IgD-negative memory B cell (primary cell): Measurements from ENCODE around the gene CABS1. TPM values are rescaled to one million over a fixed set of nuclear protein-coding genes. Genes with fewer than 3 reads are reported as not detected.

Experiments used
- H3K27ac Mint-ChIP-seq, 3 donors: one replicate each; pipeline ENCODE4 v1.8.0; 2020 to 2022; ENCODE audit warnings: mild to moderate bottlenecking in 3 of 3, mixed read lengths in 3 of 3, moderate library complexity in 1 of 3
- H3K27me3 Mint-ChIP-seq: one replicate; pipeline ENCODE4 v1.8.0; 2021; ENCODE audit warnings: mixed read lengths
- H3K36me3 Mint-ChIP-seq: one replicate; pipeline ENCODE4 v1.8.0; 2020; ENCODE audit warnings: mild to moderate bottlenecking, mixed read lengths
- H3K4me1 Mint-ChIP-seq, 3 donors: one replicate each; pipeline ENCODE4 v1.8.0; 2020 to 2022; ENCODE audit warnings: mixed read lengths in 3 of 3, mild to moderate bottlenecking in 1 of 3
- H3K4me3 Mint-ChIP-seq, 4 donors: one replicate each; pipeline ENCODE4 v1.8.0; 2020 to 2022; ENCODE audit warnings: mild to moderate bottlenecking in 4 of 4, mixed read lengths in 4 of 4, moderate library complexity in 3 of 4
- H3K9me3 Mint-ChIP-seq, 3 donors: one replicate each; pipeline ENCODE4 v1.8.0; 2020 to 2021; ENCODE audit warnings: mixed read lengths in 3 of 3, mild to moderate bottlenecking in 1 of 3
- polyA plus RNA-seq: library from polyadenylated mRNA; unstranded; fragments of 300-500 nt; fragmentation: Illumina TruSeq; gene quantifications from one replicate; pipeline ENCODE4 v1.2.3, GENCODE V29; 2021

Gene CABS1
- not detected for polyA plus RNA-seq

- H3K9me3 Mint-ChIP-seq: peaks cover 0 to 3% (median 1%) of the 10 kb centered on the region in 3 donors
- no peak within 1 kb of the TSS for H3K27ac Mint-ChIP-seq
- no peak within 1 kb of the TSS for H3K4me3 Mint-ChIP-seq
- no peaks in the 10 kb centered on the region for H3K4me1 Mint-ChIP-seq
- H3K27me3 Mint-ChIP-seq: no peaks in the 10 kb centered on the region
- H3K36me3 Mint-ChIP-seq: no peaks in the 10 kb centered on the region
Measured at GRCh38 chr4:70334681-70335080, at the start of gene CABS1. Gene CABS1 (plus strand): TSS chr4:70334981. CDS start chr4:70335040, 59 bp downstream.

- H3K36me3 Mint-ChIP-seq: no peaks in the 10 kb centered on the region
- no peaks in the 10 kb centered on the region for H3K4me1 Mint-ChIP-seq
- H3K4me3 Mint-ChIP-seq: no peak overlapping the region
- H3K27me3 Mint-ChIP-seq: no peaks in the 10 kb centered on the region
- no peak overlapping the region for H3K27ac Mint-ChIP-seq
- peaks cover 0 to 22% (median 1%) of the 10 kb centered on the region in 3 donors for H3K9me3 Mint-ChIP-seq
Measured at GRCh38 chr4:70288651-70289050, 46.1 kb upstream of the CABS1 start.

DNA sequence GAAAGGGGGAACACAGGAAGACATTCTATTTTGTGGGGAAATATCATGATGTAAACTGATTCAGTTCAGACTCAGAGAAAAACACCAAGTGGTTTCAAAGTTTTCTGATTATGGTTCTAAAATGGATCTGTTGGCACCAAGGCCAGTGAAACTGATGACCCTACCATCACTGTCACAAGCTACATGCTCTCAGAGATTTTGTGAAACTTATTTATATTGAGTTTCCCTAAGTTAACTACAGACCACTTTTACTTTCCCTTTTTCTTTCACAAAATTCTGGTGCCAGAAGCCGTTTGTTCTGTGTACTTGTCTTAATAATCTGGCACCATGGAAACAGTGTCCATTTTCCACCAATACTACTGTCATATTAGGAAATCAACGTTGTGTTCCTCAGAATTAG lies 43.4 kb upstream of the CABS1 start:
- no peaks in the 10 kb centered on the region for H3K36me3 Mint-ChIP-seq
- H3K4me3 Mint-ChIP-seq: no peak overlapping the region

DNA sequence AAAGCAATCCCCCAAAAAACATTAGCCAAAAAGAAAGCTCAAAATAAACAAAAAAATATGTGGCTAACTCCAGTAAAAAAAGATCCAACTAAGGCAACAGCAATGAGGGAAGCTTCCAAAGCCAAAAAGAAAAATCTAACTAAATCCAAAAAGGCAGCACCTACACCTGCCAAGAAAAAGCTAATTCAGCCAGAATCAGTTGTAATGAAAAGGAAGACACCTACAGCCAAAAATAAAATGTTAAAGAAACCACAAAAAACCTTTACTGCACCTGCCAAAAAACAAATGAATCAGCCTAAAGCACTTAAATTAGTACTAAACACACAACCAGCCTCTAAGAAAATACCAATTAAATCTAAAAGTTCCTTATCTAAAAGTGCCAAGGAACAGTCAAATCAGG lies 37.2 kb upstream of the CABS1 start:
- Mint-ChIP-seq H3K4me3 (no peak overlapping the region), H3K27ac (no peak overlapping the region), H3K9me3 (no peaks in the 10 kb centered on the region), H3K4me1 (no peaks in the 10 kb centered on the region), H3K36me3 (no peaks in the 10 kb centered on the region), H3K27me3 (no peaks in the 10 kb centered on the region)

More for the DNA sequence above, 43.4 kb upstream of the CABS1 start:
- peaks cover 0 to 11% (median 0%) of the 10 kb centered on the region in 3 donors for H3K9me3 Mint-ChIP-seq
- H3K27ac Mint-ChIP-seq: no peak overlapping the region
- no peaks in the 10 kb centered on the region for H3K4me1 Mint-ChIP-seq
- H3K27me3 Mint-ChIP-seq: no peaks in the 10 kb centered on the region

DNA sequence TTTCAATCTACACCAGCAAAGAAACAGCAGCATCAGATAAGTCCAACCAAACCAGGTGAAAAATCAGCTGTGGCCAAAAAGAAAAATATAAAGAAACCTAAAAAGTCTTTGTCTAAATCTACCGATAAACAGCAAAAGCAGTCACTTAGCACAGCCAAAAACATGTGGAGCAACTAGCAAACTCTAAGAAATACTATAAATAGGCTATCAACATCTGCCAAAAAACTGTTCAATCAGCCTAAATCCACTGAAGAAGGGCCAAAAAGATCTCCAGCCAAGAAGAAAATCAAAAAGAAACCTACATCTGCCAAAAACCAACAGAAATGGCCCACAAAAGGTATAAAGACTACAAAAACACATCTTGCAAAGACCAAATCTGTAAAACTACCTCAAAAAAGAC lies 36.7 kb upstream of the CABS1 start:
- Mint-ChIP-seq H3K27ac (no peak overlapping the region), H3K27me3 (no peaks in the 10 kb centered on the region), H3K4me3 (peak overlapping the region in 1 of 4 donors; percentile 20), H3K9me3 (no peaks in the 10 kb centered on the region), H3K4me1 (no peaks in the 10 kb centered on the region), H3K36me3 (no peaks in the 10 kb centered on the region)

DNA sequence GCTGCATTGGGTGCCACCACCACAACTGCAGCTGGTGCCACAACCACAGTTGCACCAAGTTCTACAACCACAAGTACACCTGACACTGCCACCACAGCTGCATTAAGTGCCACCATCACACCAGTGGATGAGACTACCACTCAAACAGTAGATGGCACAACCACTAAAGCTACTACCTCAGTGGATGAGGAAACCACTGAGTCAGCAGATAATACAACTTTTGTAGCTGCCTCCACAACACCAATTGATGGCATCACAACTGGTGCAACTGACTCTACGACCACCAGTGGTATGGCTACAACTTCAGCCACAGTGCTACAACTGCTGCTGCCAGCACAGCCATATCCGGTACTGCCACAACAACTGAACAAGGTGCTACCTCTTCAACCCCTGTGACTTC lies 35.1 kb upstream of the CABS1 start:
- no peaks in the 10 kb centered on the region for H3K4me1 Mint-ChIP-seq
- no peak overlapping the region for H3K4me3 Mint-ChIP-seq
- no peaks in the 10 kb centered on the region for H3K36me3 Mint-ChIP-seq
- H3K27ac Mint-ChIP-seq: no peak overlapping the region
- no peaks in the 10 kb centered on the region for H3K9me3 Mint-ChIP-seq
- H3K27me3 Mint-ChIP-seq: no peaks in the 10 kb centered on the region

DNA sequence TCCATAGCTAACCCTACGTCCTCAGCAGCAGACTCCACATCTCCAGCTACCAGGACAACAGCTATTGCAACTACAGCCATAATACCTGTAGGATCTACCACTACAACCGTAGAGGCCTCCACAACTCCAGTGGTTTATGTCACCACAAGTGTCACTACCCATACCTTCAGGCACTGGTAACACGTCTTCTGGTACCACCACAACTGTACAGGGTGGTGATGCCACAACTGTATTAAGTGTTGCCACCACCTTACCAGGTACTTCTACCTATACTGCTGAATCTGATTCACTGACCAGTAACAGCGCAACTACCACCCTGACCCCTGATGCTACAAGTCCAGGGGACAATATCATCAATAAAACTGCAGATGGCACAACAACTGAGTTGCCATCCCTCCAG lies 34.6 kb upstream of the CABS1 start:
- no peak overlapping the region for H3K4me3 Mint-ChIP-seq
- H3K27ac Mint-ChIP-seq: no peak overlapping the region
- no peaks in the 10 kb centered on the region for H3K27me3 Mint-ChIP-seq
- no peaks in the 10 kb centered on the region for H3K9me3 Mint-ChIP-seq
- no peaks in the 10 kb centered on the region for H3K4me1 Mint-ChIP-seq
- H3K36me3 Mint-ChIP-seq: no peaks in the 10 kb centered on the region

GRCh38 chr4:70303090-70303489 lies 31.7 kb upstream of the CABS1 start:
- Mint-ChIP-seq H3K4me1 (no peaks in the 10 kb centered on the region), H3K27ac (no peak overlapping the region), H3K36me3 (no peaks in the 10 kb centered on the region), H3K27me3 (no peaks in the 10 kb centered on the region), H3K9me3 (peaks cover 0 to 7% (median 2%) of the 10 kb centered on the region in 3 donors), H3K4me3 (no peak overlapping the region)

GRCh38 chr4:70305601-70306000 lies 29.2 kb upstream of the CABS1 start:
- Mint-ChIP-seq H3K27ac (no peak overlapping the region), H3K9me3 (peaks cover 0 to 11% (median 2%) of the 10 kb centered on the region in 3 donors), H3K27me3 (no peaks in the 10 kb centered on the region), H3K36me3 (no peaks in the 10 kb centered on the region), H3K4me3 (no peak overlapping the region), H3K4me1 (no peaks in the 10 kb centered on the region)

DNA sequence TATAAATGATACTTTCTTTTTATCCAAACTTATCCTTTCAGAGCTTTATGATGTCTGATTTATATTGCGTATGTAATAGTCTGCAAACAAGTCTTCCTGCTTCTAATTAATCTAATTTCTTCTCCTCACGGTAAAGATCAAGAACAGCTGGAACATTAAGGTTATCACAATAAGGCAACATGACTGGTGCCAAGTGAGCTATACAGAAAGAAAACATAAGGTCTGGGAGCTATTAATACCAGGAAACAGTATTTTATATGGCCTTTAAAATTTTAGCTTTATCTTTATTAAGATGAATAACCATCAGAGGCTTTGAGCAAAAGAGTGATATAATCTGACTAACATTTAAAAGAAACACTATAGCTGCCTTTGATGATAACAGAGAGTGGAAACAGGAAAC lies 28.7 kb upstream of the CABS1 start:
- H3K9me3 Mint-ChIP-seq: peaks cover 0 to 11% (median 2%) of the 10 kb centered on the region in 3 donors
- no peak overlapping the region for H3K27ac Mint-ChIP-seq
- no peaks in the 10 kb centered on the region for H3K27me3 Mint-ChIP-seq
- no peaks in the 10 kb centered on the region for H3K36me3 Mint-ChIP-seq
- H3K4me3 Mint-ChIP-seq: no peak overlapping the region
- no peaks in the 10 kb centered on the region for H3K4me1 Mint-ChIP-seq

GRCh38 chr4:70313736-70314135 lies 21.0 kb upstream of the CABS1 start:
- no peak overlapping the region for H3K27ac Mint-ChIP-seq
- H3K27me3 Mint-ChIP-seq: no peaks in the 10 kb centered on the region
- peaks cover 0 to 3% (median 2%) of the 10 kb centered on the region in 3 donors for H3K9me3 Mint-ChIP-seq
- H3K4me1 Mint-ChIP-seq: no peaks in the 10 kb centered on the region
- H3K36me3 Mint-ChIP-seq: no peaks in the 10 kb centered on the region
- H3K4me3 Mint-ChIP-seq: no peak overlapping the region

- Mint-ChIP-seq H3K36me3 (no peaks in the 10 kb centered on the region), H3K4me3 (no peak overlapping the region), H3K27ac (peak overlapping the region in 1 of 3 donors; percentile 69), H3K4me1 (no peaks in the 10 kb centered on the region), H3K27me3 (no peaks in the 10 kb centered on the region), H3K9me3 (peaks cover 0 to 2% (median 0%) of the 10 kb centered on the region in 3 donors)
Measured at GRCh38 chr4:70315928-70316327, 18.9 kb upstream of the CABS1 start.

GRCh38 chr4:70326052-70326451 lies 8.7 kb upstream of the CABS1 start:
- Mint-ChIP-seq H3K9me3 (peaks cover 0 to 4% (median 1%) of the 10 kb centered on the region in 3 donors), H3K27ac (no peak overlapping the region), H3K36me3 (no peaks in the 10 kb centered on the region), H3K4me1 (no peaks in the 10 kb centered on the region), H3K4me3 (no peak overlapping the region), H3K27me3 (no peaks in the 10 kb centered on the region)

GRCh38 chr4:70336043-70336442 lies 1.3 kb downstream of the CABS1 start:
- H3K27ac Mint-ChIP-seq: no peak overlapping the region
- peaks cover 0 to 3% (median 1%) of the 10 kb centered on the region in 3 donors for H3K9me3 Mint-ChIP-seq
- H3K27me3 Mint-ChIP-seq: no peaks in the 10 kb centered on the region
- no peaks in the 10 kb centered on the region for H3K36me3 Mint-ChIP-seq
- no peaks in the 10 kb centered on the region for H3K4me1 Mint-ChIP-seq
- no peak overlapping the region for H3K4me3 Mint-ChIP-seq

DNA sequence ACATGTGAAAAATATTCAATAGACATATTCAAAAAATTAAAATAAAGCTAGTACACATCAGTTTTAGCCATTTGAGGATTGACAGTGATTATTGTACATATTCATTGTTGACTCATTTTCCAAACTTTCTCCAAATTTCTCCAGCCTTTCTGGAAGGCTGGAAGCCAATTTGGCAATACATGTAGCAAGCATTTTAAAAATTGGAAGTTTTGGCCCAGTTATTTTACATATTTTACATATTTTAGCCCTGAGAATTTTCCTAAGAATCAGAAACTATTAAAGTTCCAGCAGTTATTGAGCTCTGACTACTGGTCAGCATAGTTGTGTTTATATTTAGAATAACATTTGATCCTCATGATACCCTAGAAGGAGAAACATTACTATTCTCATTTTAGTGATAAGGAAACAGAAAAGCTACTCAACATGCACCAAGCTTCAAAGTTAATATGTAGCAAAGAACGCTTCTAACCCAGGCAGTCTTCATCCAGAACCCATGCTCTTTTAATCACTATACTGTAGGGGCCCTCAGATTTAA lies 3.2 kb downstream of the CABS1 start:
- peaks cover 0 to 3% (median 1%) of the 10 kb centered on the region in 3 donors for H3K9me3 Mint-ChIP-seq
- H3K36me3 Mint-ChIP-seq: no peaks in the 10 kb centered on the region

GRCh38 chr4:70356185-70356584 lies 21.4 kb downstream of the CABS1 start:
- Mint-ChIP-seq H3K27me3 (no peaks in the 10 kb centered on the region), H3K4me3 (no peak overlapping the region), H3K27ac (no peak overlapping the region)

More for the DNA sequence above, 3.2 kb downstream of the CABS1 start:
- no peaks in the 10 kb centered on the region for H3K27me3 Mint-ChIP-seq
- H3K27ac Mint-ChIP-seq: no peak overlapping the region
- H3K4me1 Mint-ChIP-seq: no peaks in the 10 kb centered on the region
- no peak overlapping the region for H3K4me3 Mint-ChIP-seq

More at GRCh38 chr4:70356185-70356584, 21.4 kb downstream of the CABS1 start:
- Mint-ChIP-seq H3K4me1 (no peaks in the 10 kb centered on the region), H3K9me3 (peaks cover 0 to 2% (median 0%) of the 10 kb centered on the region in 3 donors), H3K36me3 (no peaks in the 10 kb centered on the region)
